Stomach (tissue), 4 donors: ENCODE data around the gene AARSD1.

Experiments used
- POLR2AphosphoS5 ChIP-seq, 3 donors: sonication (generic); formaldehyde crosslinking; IDR thresholded peaks; one replicate each; pipeline ENCODE4 v1.6.1; 2016; ENCODE audit warnings: antibody characterized with exemption in 3 of 3
- TF ChIP-seq, protein P1 (sequence below), 7 experiments: fragments of 450-650 bp in 4 of 7; fragments of 200-600 bp in 3 of 7; sonication (generic) in 3 of 7; IDR thresholded peaks; one replicate each; pipeline ENCODE4 v1.5.1; 2016 to 2019; ENCODE audit warnings: antibody characterized with exemption in 7 of 7, control low read depth in 2 of 7, mild to moderate bottlenecking in 1 of 7

- TF ChIP-seq, protein P1, sequence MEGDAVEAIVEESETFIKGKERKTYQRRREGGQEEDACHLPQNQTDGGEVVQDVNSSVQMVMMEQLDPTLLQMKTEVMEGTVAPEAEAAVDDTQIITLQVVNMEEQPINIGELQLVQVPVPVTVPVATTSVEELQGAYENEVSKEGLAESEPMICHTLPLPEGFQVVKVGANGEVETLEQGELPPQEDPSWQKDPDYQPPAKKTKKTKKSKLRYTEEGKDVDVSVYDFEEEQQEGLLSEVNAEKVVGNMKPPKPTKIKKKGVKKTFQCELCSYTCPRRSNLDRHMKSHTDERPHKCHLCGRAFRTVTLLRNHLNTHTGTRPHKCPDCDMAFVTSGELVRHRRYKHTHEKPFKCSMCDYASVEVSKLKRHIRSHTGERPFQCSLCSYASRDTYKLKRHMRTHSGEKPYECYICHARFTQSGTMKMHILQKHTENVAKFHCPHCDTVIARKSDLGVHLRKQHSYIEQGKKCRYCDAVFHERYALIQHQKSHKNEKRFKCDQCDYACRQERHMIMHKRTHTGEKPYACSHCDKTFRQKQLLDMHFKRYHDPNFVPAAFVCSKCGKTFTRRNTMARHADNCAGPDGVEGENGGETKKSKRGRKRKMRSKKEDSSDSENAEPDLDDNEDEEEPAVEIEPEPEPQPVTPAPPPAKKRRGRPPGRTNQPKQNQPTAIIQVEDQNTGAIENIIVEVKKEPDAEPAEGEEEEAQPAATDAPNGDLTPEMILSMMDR (IDR thresholded peaks at IDR 0.05), result peak in 4 of 7 experiments; percentile 13 to 57 (median 40)
- TF ChIP-seq POLR2AphosphoS5 (IDR thresholded peaks at IDR 0.05), result peak; percentile 53 to 89 (median 67)
These were observed 42.6 kb upstream of the AARSD1 start, which contains the start of gene IFI35 for GRCh38 chr17:43006639-43007551.
